K562 (cell line): ENCODE data around the gene DNAL4. TPM values are rescaled to one million over a fixed set of nuclear protein-coding genes. Genes with fewer than 3 reads are reported as not detected.

ENCODE experiments used
- ATAC-seq: fragments of 200-7000 bp; cut with Tn5 transposase; 3 replicates; pipeline ENCODE4 v1.9.1; 2020; ENCODE audit warnings: moderate library complexity
- BruUV-seq: library from RNA; stranded (reverse); fragments of 400-500 nt; replicated peaks from 2 replicates; lab custom pipeline; 2021; lab: Mats Ljungman, UMichigan
- CTCF ChIA-PET: fragments of 300-600 bp; formaldehyde crosslinking; extraction: SDS; loops from one replicate; lab custom pipeline; 2021; ENCODE audit warnings: low intra/inter-chr PET ratio; lab: Yijun Ruan, JAX
- POLR2A ChIA-PET: fragments of 300-600, 350-650 bp; sonication (Branson Sonifier 250); formaldehyde crosslinking; extraction: SDS; loops from one replicate; lab custom pipeline; 2021; ENCODE audit warnings: antibody characterized with exemption, inconsistent platforms; lab: Yijun Ruan, JAX
- DNase-seq, 4 experiments: peaks; one replicate each; pipeline versions ENCODE4 v3.0.0 to v3.0.0-alpha.2; 2011 to 2018; ENCODE audit warnings: low spot score in 3 of 4, mixed read lengths in 3 of 4; ENCODE audit errors: extremely low read depth in 1 of 4
- FAIRE-seq: peaks from 2 replicates; lab custom pipeline; 2011; peaks lifted over from hg19 to GRCh38; lab: Jason Lieb, UNC
- H2AFZ ChIP-seq: 2 replicates; pipeline ENCODE4 v1.6.0; 2011; ENCODE audit warnings: low read depth, low read length, control low read depth, inconsistent platforms
- H3K27ac ChIP-seq: fragments of 200-600 bp; 3 replicates; pipeline ENCODE4 v1.8.0; 2011; ENCODE audit warnings: low read depth, mild to moderate bottlenecking, control low read depth, inconsistent platforms, low read length, moderate library complexity, mixed read lengths; ENCODE audit errors: extremely low read depth
- H3K27me3 ChIP-seq, 2 experiments: fragments of 300-600 bp in 1 of 2; 2 replicates in 1 of 2; 3 replicates in 1 of 2; pipeline versions ENCODE4 v1.6.0 to v1.8.0; 2011; ENCODE audit warnings: inconsistent platforms in 2 of 2, low read length in 2 of 2, mild to moderate bottlenecking in 1 of 2, mixed read lengths in 1 of 2, moderate library complexity in 1 of 2; ENCODE audit not compliant: control insufficient read depth in 2 of 2, insufficient read depth in 2 of 2
- H3K36me3 ChIP-seq: fragments of 300-600 bp; 3 replicates; pipeline ENCODE4 v1.8.0; 2011; ENCODE audit warnings: mild to moderate bottlenecking, low read length, inconsistent platforms; ENCODE audit not compliant: control insufficient read depth, insufficient read depth
- H3K4me1 ChIP-seq, 2 experiments: fragments of 200-600 bp in 1 of 2; replicated peaks in 1 of 2; 2 replicates in 1 of 2; 3 replicates in 1 of 2; pipeline versions ENCODE4 v1.5.1 to v1.8.0; 2011; ENCODE audit warnings: inconsistent platforms in 2 of 2, low read length in 2 of 2, mild to moderate bottlenecking in 1 of 2, mixed read lengths in 1 of 2, moderate library complexity in 1 of 2; ENCODE audit not compliant: control insufficient read depth in 2 of 2, insufficient read depth in 2 of 2
- H3K4me2 ChIP-seq: 2 replicates; pipeline ENCODE4 v1.6.1; 2011; ENCODE audit warnings: low read length, control low read depth, inconsistent platforms, mixed read lengths; ENCODE audit not compliant: insufficient read depth
- H3K4me3 ChIP-seq: fragments of 200-600 bp; sonication (generic), shearing (Covaris generic); 2 replicates; pipeline ENCODE4 v1.5.1; 2016; ENCODE audit warnings: control low read depth, inconsistent platforms
- H3K79me2 ChIP-seq: fragments of 200-600 bp; 3 replicates; pipeline ENCODE4 v1.8.0; 2011; ENCODE audit warnings: low read length, inconsistent platforms; ENCODE audit not compliant: control insufficient read depth, insufficient read depth
- H3K9ac ChIP-seq, 2 experiments: 2 replicates each; pipeline versions ENCODE4 v1.6.0 to v1.6.1; 2011; ENCODE audit warnings: low read depth in 2 of 2, low read length in 2 of 2, control low read depth in 1 of 2, inconsistent platforms in 1 of 2, mild to moderate bottlenecking in 1 of 2, mixed read lengths in 1 of 2; ENCODE audit not compliant: insufficient read depth in 1 of 2
- H3K9me1 ChIP-seq: one replicate; pipeline ENCODE4 v1.6.0; 2011; ENCODE audit warnings: inconsistent platforms, mild to moderate bottlenecking, low read length, moderate library complexity; ENCODE audit not compliant: control insufficient read depth, insufficient read depth
- H3K9me3 ChIP-seq: replicated peaks from 2 replicates; pipeline ENCODE4 v1.5.1; 2011; ENCODE audit warnings: low read depth, low read length, inconsistent platforms; ENCODE audit not compliant: control insufficient read depth, insufficient read depth
- H4K20me1 ChIP-seq: replicated peaks from 2 replicates; pipeline ENCODE4 v1.6.1; 2011; ENCODE audit warnings: low read length, inconsistent platforms, mixed read lengths; ENCODE audit not compliant: control insufficient read depth, insufficient read depth
- ADNP ChIP-seq: fragments of 200-800 bp; sonication (Bioruptor generic); IDR thresholded peaks from 2 replicates; pipeline ENCODE4 v1.6.1; 2016; ENCODE audit warnings: missing genetic modification characterization, missing compliant biosample characterization
- ARHGAP35 ChIP-seq: fragments of 450-650 bp; IDR thresholded peaks from 2 replicates; pipeline ENCODE4 v1.6.1; 2018; ENCODE audit not compliant: partially characterized antibody
- CCAR2 ChIP-seq: fragments of 200-400 bp; formaldehyde crosslinking; IDR thresholded peaks from 2 replicates; pipeline ENCODE4 v1.6.1; 2017; ENCODE audit warnings: mild to moderate bottlenecking, low read depth, low read length
- E4F1 ChIP-seq: fragments of 250-450 bp; sonication (Bioruptor Pico); IDR thresholded peaks from 2 replicates; pipeline ENCODE4 v1.5.0; 2021; ENCODE audit warnings: mild to moderate bottlenecking, borderline replicate concordance
- ETS2 ChIP-seq: IDR thresholded peaks from 2 replicates; pipeline ENCODE4 v1.6.1; 2016; ENCODE audit warnings: borderline replicate concordance, missing genetic modification characterization, mild to moderate bottlenecking, moderate library complexity, missing compliant biosample characterization; ENCODE audit not compliant: poor library complexity, severe bottlenecking
- MBD2 ChIP-seq: sonication (generic); IDR thresholded peaks from 2 replicates; pipeline ENCODE4 v1.6.1; 2016; ENCODE audit warnings: low read depth, borderline replicate concordance
- NONO ChIP-seq, 2 experiments: fragments of 200-400 bp in 1 of 2; fragments of 450-650 bp in 1 of 2; formaldehyde crosslinking in 1 of 2; IDR thresholded peaks; 2 replicates each; pipeline ENCODE4 v1.6.1; 2017; ENCODE audit warnings: low read depth in 2 of 2, mild to moderate bottlenecking in 2 of 2, moderate library complexity in 2 of 2, low read length in 1 of 2
- SMARCA5 ChIP-seq: fragments of 450-650 bp; IDR thresholded peaks from 2 replicates; pipeline ENCODE4 v1.6.1; 2016
- ZNF12 ChIP-seq: sonication (generic); formaldehyde crosslinking; IDR thresholded peaks from 2 replicates; pipeline ENCODE4 v1.4.0; 2020; ENCODE audit warnings: mild to moderate bottlenecking, missing genetic modification reagents
- ZNF134 ChIP-seq: fragments of 250-450 bp; sonication (Bioruptor Pico); conservative IDR thresholded peaks from 2 replicates; pipeline ENCODE4 v1.4.0; 2020
- ZNF165 ChIP-seq: fragments of 250-450 bp; sonication (Bioruptor Pico); IDR thresholded peaks from 2 replicates; pipeline ENCODE4 v1.4.0; 2020; ENCODE audit warnings: borderline replicate concordance
- ZNF584 ChIP-seq: fragments of 200-800 bp; sonication (Bioruptor generic); IDR thresholded peaks from 2 replicates; pipeline ENCODE4 v1.6.1; 2016; ENCODE audit warnings: low read depth, mild to moderate bottlenecking, missing genetic modification characterization, missing compliant biosample characterization
- WGBS: fragments of 100-300 bp; shearing (Covaris generic); methylation state at CpG from one replicate; pipeline ENCODE4 v1.1.6; 2016; ENCODE audit warnings: low coverage, mixed read lengths; ENCODE audit not compliant: insufficient coverage; ENCODE audit errors: missing lambda C conversion rate; 5-methylcytosine and 5-hydroxymethylcytosine counted together
- in situ Hi-C: fragments of 300-500 bp; cut with MboI; formaldehyde crosslinking; loops from 4 replicates; pipeline ENCODE4 v1.15.0; 2018; ENCODE audit warnings: inconsistent platforms, mixed read lengths
- intact Hi-C: fragments of 100-400 bp; cut with micrococcal nuclease; formaldehyde crosslinking; loops from 2 replicates; pipeline ENCODE4 v1.14.2; 2022
- polyA plus RNA-seq, 8 experiments: library from polyadenylated mRNA; depleted of rRNA in 4 of 8; stranded (reverse) in 5 of 8; unstranded in 3 of 8; fragments of >200 nt; fragmentation: Nextera tagmentation in 2 of 8; fragmentation: Illumina TruSeq in 1 of 8; extraction: Ambion mirVana in 2 of 8; extraction: Trizol in 1 of 8; gene quantifications; 2 replicates each; pipeline versions ENCODE4 v1.2.1 to v1.2.3, GENCODE V29; 2011 to 2014; ENCODE audit warnings: inconsistent platforms in 1 of 8, missing spikeins in 1 of 8
- total RNA-seq, 7 experiments: library from RNA; depleted of rRNA in 6 of 7; stranded (reverse); fragments of >200 nt in 6 of 7; fragmentation: Illumina TruSeq in 2 of 7; extraction: Trizol in 2 of 7; gene quantifications; 2 replicates each; pipeline versions ENCODE4 v1.2.1 to v1.2.3, GENCODE V29; 2011 to 2021; ENCODE audit warnings: low replicate concordance in 1 of 7
- TF ChIP-seq, protein P1 (sequence below): fragments of 450-650 bp; formaldehyde crosslinking; conservative IDR thresholded peaks from 2 replicates; pipeline ENCODE4 v1.4.0; 2022; ENCODE audit warnings: mild to moderate bottlenecking, missing genetic modification characterization

Gene DNAL4
- total and polyA plus RNA-seq, 9 of the 15 experiments (the other 6 are each of a cell fraction or from before 2014, with no cell fraction given), result 0.20 to 9.4 (median 5.2) TPM

GRCh38 chr22:38840129-38840528 lies 46.2 kb upstream of the DNAL4 start:
- intact Hi-C loops, result loop anchor here (5.0 kb wide), 1 partner anchor 73 kb away; no protein-coding TSS in a partner anchor
- no peak overlapping the region for H3K4me2 ChIP-seq
- H3K9ac ChIP-seq, result no peak overlapping the region
- ATAC-seq, result no peak
- no peaks in the 10 kb centered on the region for H4K20me1 ChIP-seq
- in situ Hi-C loops, result no loop called here
- H2AFZ ChIP-seq, result no peak overlapping the region
- whole genome bisulfite sequencing, result 88% methylated on average over 2 of the region's 3 CpGs
- CTCF ChIA-PET, result no interaction called here
- no peak overlapping the region for H3K4me3 ChIP-seq
- BruUV-seq, result no TSS peak
- no peaks in the 10 kb centered on the region for H3K9me3 ChIP-seq
- no peaks in the 10 kb centered on the region for H3K79me2 ChIP-seq
- POLR2A ChIA-PET, result no interaction called here
- H3K27me3 ChIP-seq, result no peaks in the 10 kb centered on the region
- FAIRE-seq, result no peak
- H3K9me1 ChIP-seq, result no peaks in the 10 kb centered on the region
- TF ChIP-seq E4F1 (CRISPR knock-in tag), result no peak
- no peak for TF ChIP-seq ZNF134 (CRISPR knock-in tag)
- DNase-seq, result no peak
- H3K36me3 ChIP-seq, result no peaks in the 10 kb centered on the region
- H3K27ac ChIP-seq, result no peak overlapping the region
- peaks cover 4 to 33% of the 10 kb centered on the region in 2 experiments; a peak in 3 of 5 replicates for H3K4me1 ChIP-seq

DNA sequence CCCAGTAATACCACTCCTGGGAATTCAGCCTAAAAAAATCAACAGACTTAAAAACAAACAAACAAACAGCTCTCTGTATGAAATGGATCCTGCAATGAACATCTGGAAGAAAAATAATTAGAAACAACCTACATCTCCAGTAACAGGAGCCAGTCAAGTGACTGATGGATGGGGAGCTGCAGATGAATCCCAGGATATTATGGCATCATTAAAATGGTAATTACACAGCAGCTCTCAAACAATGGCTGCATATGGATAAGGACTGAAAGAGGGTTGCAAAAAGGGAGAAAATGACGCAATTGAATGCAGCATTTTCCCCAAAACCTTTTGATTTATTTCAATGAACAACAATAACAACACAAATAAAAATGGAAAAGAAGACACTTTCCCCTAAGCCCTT lies 45.7 kb upstream of the DNAL4 start:
- ChIA-PET CTCF (no interaction called here), POLR2A (interaction anchor here (0.6 kb wide), 1 partner anchor 68 kb away, joined by 3 read pairs; no protein-coding TSS in a partner anchor)
- H3K9me1 ChIP-seq, result no peaks in the 10 kb centered on the region
- in situ Hi-C loops (no loop called here), intact Hi-C loops (loop anchor here (5.0 kb wide), 1 partner anchor 72 kb away; no protein-coding TSS in a partner anchor)
- BruUV-seq, result no TSS peak
- no peak for FAIRE-seq
- no peak overlapping the region for H3K27ac ChIP-seq
- ATAC-seq, result no peak
- H3K9ac ChIP-seq, result no peak overlapping the region
- no peaks in the 10 kb centered on the region for H3K36me3 ChIP-seq
- H3K9me3 ChIP-seq, result no peaks in the 10 kb centered on the region
- H2AFZ ChIP-seq, result no peak overlapping the region
- WGBS, result 60% methylated on average over 1 of the region's 1 CpG
- no peaks in the 10 kb centered on the region for H4K20me1 ChIP-seq
- no peak overlapping the region for H3K4me2 ChIP-seq
- peaks cover 4 to 35% of the 10 kb centered on the region in 2 experiments; a peak in 3 of 5 replicates for H3K4me1 ChIP-seq
- no peak overlapping the region for H3K4me3 ChIP-seq
- H3K27me3 ChIP-seq, result no peaks in the 10 kb centered on the region
- H3K79me2 ChIP-seq, result no peaks in the 10 kb centered on the region
- no peak for DNase-seq
- TF ChIP-seq ETS2 (tag) (no peak), SMARCA5 (no peak), ZNF584 (CRISPR knock-in tag) (no peak), NONO (IDR thresholded peaks at IDR 0.05; ENCODE audit: low read depth in 2 of 2, low read length in 1 of 2) (no peak), CCAR2 (no peak), ARHGAP35 (no peak), ZNF12 (CRISPR knock-in tag) (no peak), ADNP (tag) (no peak), MBD2 (no peak), ZNF165 (CRISPR knock-in tag) (no peak)
- TF ChIP-seq, protein P1, sequence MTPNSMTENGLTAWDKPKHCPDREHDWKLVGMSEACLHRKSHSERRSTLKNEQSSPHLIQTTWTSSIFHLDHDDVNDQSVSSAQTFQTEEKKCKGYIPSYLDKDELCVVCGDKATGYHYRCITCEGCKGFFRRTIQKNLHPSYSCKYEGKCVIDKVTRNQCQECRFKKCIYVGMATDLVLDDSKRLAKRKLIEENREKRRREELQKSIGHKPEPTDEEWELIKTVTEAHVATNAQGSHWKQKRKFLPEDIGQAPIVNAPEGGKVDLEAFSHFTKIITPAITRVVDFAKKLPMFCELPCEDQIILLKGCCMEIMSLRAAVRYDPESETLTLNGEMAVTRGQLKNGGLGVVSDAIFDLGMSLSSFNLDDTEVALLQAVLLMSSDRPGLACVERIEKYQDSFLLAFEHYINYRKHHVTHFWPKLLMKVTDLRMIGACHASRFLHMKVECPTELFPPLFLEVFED (CRISPR knock-in tag), result no peak
